ENCODE data around the gene ASXL3. TPM values are rescaled to one million over a fixed set of nuclear protein-coding genes. Genes with fewer than 3 reads are reported as not detected.
A peak's percentile ranks its signal among the peaks of the same experiment; 100 is the strongest.

The ASXL3 gene
- total RNA-seq, 1 donor from 2014 or later, result 3.2 TPM

- intact Hi-C loops (cut with DNase I), result no loop called here
- DNase-seq (ENCODE audit: missing footprints) (no peak), ATAC-seq (no peak)
Observed at GRCh38 chr18:33699372-33699771, 121.4 kb downstream of the ASXL3 start.

DNA sequence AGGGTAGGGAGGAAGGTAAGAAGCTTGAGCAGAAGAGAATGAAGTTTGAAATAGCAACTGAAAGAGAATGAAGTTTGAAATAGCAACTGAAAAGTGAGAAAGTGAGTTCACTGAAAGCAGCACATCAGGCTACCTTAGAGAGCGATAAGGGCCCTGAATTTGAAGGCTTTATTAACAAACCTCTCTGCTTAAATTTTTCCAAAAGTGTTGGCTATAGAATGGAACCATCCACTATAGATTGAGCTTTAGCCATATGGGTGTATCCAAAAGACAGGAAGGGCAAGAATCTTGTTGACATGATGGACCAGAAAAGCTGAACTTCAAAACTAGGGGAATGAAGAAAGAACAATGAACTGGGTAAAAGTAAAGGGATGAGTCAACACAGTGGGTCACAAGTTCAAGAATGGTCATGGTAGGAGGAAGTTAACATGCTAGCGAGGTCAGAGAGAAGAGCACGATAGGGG, 122.5 kb downstream of the ASXL3 start:
- ATAC-seq (no peak), DNase-seq (ENCODE audit: missing footprints) (no peak)
- intact Hi-C loops (cut with DNase I), result no loop called here

- intact Hi-C loops (cut with DNase I), result no loop called here
- DNase-seq (ENCODE audit: missing footprints), result no peak
- no peak for ATAC-seq
Observed at GRCh38 chr18:33702625-33703024, 124.6 kb downstream of the ASXL3 start.

DNA sequence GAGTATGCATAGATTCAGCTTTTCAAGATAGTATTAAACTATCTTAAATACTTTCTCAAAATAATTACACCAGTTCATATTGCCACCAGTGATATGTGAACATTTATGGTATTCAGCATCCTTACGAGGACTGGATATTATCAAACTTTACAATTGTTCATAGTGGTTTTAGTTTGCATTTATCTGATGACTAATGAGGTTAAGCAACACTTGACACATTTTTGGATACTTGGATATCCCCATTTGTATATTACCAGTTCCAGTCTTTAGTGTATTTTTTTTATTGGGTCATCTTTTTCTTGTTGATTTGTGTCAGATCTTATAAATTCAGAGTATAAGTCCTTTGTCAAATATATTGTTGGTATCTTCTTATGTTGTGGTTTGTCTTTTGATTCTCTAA, 128.4 kb downstream of the ASXL3 start:
- DNase-seq (ENCODE audit: missing footprints), result no peak
- intact Hi-C loops (cut with DNase I), result no loop called here

GRCh38 chr18:33708876-33709275, 130.9 kb downstream of the ASXL3 start:
- ATAC-seq, result no peak
- intact Hi-C loops (cut with DNase I), result no loop called here
- DNase-seq (ENCODE audit: missing footprints), result no peak

More for the DNA sequence above, 128.4 kb downstream of the ASXL3 start:
- ATAC-seq, result no peak

- intact Hi-C loops (cut with DNase I), result loop anchor here (10.0 kb wide), 1 partner anchor 125 kb away; no protein-coding TSS in a partner anchor
- ATAC-seq, result no peak
Observed at GRCh38 chr18:33710269-33710668, 132.2 kb downstream of the ASXL3 start.

GRCh38 chr18:33711514-33711913, 133.5 kb downstream of the ASXL3 start:
- no peak for ATAC-seq
- intact Hi-C loops (cut with DNase I), result loop anchor here (10.0 kb wide), 1 partner anchor 127 kb away; no protein-coding TSS in a partner anchor
- DNase-seq (ENCODE audit: missing footprints), result no peak

More at GRCh38 chr18:33710269-33710668, 132.2 kb downstream of the ASXL3 start:
- DNase-seq (ENCODE audit: missing footprints), result no peak

- no peak for DNase-seq (ENCODE audit: missing footprints)
- intact Hi-C loops (cut with DNase I), result loop anchor here (10.0 kb wide), 1 partner anchor 128 kb away; no protein-coding TSS in a partner anchor
- ATAC-seq, result no peak
Observed at GRCh38 chr18:33712719-33713118, 134.7 kb downstream of the ASXL3 start.

GRCh38 chr18:33716061-33716683, 138.2 kb downstream of the ASXL3 start:
- ATAC-seq, result no peak
- DNase-seq (ENCODE audit: missing footprints), result no peak
- intact Hi-C loops (cut with DNase I), result loop anchor here (10.0 kb wide), 1 partner anchor 131 kb away; no protein-coding TSS in a partner anchor

GRCh38 chr18:33717339-33717738, 139.3 kb downstream of the ASXL3 start:
- ATAC-seq (no peak), DNase-seq (ENCODE audit: missing footprints) (no peak)
- intact Hi-C loops (cut with DNase I), result loop anchor here (10.0 kb wide), 1 partner anchor 133 kb away; no protein-coding TSS in a partner anchor

GRCh38 chr18:33720133-33720532, 142.1 kb downstream of the ASXL3 start:
- ATAC-seq, result no peak
- intact Hi-C loops (cut with DNase I), result no loop called here
- DNase-seq (ENCODE audit: missing footprints), result no peak

DNA sequence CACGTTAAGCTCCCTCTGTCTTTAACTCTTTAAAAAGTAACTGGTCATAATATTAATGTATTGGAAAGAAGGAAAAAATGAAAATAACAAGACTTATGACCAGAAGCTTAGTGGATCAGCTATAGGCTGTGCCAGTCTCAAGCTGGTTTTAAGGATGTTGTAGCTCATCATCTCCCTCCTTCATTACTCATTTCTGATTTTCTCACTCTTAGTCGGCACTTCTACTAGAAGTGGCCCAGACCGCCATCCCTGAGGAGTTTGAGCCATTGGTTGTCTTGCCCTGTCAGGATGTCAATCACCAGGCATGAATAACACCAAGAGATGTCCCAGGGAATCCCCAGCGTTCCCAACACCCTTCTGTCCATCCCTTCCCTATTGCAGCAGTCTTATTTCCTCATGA, 151.5 kb downstream of the ASXL3 start:
- intact Hi-C loops (cut with DNase I), result no loop called here

GRCh38 chr18:33733376-33733775, 155.4 kb downstream of the ASXL3 start:
- DNase-seq (ENCODE audit: missing footprints), result no peak
- intact Hi-C loops (cut with DNase I), result no loop called here

More for the DNA sequence above, 151.5 kb downstream of the ASXL3 start:
- DNase-seq (ENCODE audit: missing footprints) (no peak), ATAC-seq (no peak)

DNA sequence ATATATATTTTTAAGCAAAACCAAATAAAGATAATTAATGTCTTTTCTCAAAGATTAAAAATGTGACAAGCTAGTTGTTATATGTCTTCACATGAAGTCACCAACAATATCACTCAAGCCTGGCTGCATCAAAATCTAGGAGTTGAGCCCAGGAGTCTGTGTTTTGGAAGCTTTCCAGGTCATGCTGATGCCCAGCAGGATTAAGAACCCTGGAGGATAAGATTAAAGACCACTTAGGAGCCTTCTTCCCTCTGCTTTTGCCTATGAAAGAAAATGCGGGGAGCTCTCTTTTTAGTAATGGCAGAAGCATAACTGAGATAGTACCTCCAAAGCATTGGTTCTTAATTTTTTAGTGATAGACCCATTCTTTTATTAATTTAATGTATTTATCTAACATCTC, 157.4 kb downstream of the ASXL3 start:
- ATAC-seq (no peak), DNase-seq (ENCODE audit: missing footprints) (no peak)
- intact Hi-C loops (cut with DNase I), result no loop called here

More at GRCh38 chr18:33733376-33733775, 155.4 kb downstream of the ASXL3 start:
- no peak for ATAC-seq

- intact Hi-C loops (cut with DNase I), result no loop called here
- no peak for ATAC-seq
- DNase-seq (ENCODE audit: missing footprints), result no peak
Observed at GRCh38 chr18:33741760-33742159, 163.7 kb downstream of the ASXL3 start.

DNA sequence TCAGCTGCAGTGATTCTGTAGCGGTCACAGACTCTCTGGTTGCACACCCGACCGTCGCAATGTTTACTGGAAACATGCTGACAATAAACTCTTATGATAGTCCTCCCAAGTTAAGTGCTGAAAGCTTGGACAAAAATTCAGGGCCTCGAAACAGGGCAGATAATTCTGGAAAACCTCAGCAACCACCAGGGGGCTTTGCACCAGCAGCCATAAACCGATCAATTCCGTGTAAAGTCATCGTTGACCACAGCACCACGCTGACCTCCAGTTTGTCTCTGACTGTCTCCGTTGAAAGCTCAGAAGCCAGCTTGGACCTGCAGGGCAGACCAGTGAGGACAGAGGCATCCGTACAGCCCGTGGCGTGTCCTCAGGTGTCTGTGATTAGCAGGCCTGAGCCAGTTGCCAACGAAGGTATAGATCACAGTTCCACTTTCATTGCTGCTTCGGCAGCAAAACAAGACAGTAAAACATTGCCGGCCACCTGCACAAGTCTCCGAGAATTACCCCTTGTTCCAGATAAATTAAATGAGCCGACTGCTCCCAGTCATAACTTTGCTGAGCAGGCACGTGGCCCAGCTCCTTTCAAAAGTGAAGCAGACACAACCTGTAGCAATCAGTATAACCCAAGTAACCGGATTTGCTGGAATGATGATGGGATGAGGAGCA, 166.1 kb downstream of the ASXL3 start:
- DNase-seq (ENCODE audit: missing footprints) (peak; percentile 23), ATAC-seq (no peak)
- intact Hi-C loops (cut with DNase I), result no loop called here

DNA sequence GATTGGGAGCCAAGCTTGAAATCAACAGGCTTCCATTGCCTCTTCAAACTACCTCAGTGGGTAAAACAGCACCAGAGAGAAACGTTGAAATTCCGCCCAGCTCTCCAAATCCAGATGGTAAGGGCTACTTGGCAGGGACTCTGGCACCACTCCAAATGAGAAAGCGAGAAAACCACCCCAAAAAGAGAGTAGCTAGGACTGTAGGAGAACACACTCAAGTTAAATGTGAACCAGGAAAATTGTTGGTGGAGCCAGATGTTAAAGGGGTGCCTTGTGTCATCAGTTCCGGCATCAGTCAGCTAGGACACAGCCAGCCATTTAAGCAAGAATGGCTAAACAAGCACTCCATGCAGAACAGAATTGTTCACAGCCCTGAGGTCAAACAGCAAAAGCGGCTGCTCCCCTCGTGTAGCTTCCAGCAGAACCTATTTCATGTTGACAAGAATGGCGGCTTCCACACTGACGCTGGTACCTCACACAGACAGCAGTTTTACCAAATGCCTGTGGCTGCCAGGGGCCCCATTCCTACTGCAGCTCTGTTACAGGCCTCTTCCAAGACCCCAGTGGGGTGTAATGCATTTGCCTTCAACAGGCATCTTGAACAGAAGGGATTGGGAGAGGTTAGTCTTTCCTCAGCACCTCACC, 167.3 kb downstream of the ASXL3 start:
- ATAC-seq (no peak), DNase-seq (ENCODE audit: missing footprints) (no peak)
- intact Hi-C loops (cut with DNase I), result no loop called here

- ATAC-seq (no peak), DNase-seq (ENCODE audit: missing footprints) (no peak)
- intact Hi-C loops (cut with DNase I), result no loop called here
Observed at GRCh38 chr18:33745871-33746545, 168.0 kb downstream of the ASXL3 start.

DNA sequence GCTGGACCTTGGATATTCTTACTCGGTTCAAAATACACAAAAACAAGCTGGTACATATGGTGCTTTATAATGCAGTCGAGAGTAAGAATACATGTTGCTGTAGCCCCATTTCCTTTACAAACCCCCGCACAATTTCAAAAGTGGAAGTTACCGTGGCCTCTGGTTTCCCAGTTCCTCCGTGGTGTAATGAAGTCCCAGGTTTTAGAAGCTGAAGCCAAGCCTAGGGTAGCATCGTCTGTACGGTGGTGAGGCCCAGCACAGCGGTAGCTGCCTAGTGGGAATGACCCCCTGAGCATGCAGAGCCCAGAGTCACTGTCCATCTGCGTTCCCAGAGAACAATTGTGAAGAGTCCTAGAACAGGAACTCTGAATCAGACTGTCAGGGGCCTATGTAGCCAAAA, 171.8 kb downstream of the ASXL3 start:
- no peak for ATAC-seq
- intact Hi-C loops (cut with DNase I), result no loop called here
- DNase-seq (ENCODE audit: missing footprints), result no peak

All from Right ventricle myocardium inferior (tissue), 1 donor.